SK-N-MC (cell line): ENCODE data around the gene ZBTB20.

Experiments
- EZH2 ChIP-seq: fragments of 200-600 bp; sonication (generic); IDR thresholded peaks from one replicate; pipeline ENCODE4 v1.6.1; 2017; ENCODE audit warnings: antibody characterized with exemption
- FOXP2 ChIP-seq: optimal IDR thresholded peaks from 2 replicates; pipeline ENCODE3; 2011; ENCODE audit warnings: mild to moderate bottlenecking, moderate library complexity; ENCODE audit not compliant: insufficient read depth; ENCODE audit errors: extremely low read length, control extremely low read depth

DNA sequence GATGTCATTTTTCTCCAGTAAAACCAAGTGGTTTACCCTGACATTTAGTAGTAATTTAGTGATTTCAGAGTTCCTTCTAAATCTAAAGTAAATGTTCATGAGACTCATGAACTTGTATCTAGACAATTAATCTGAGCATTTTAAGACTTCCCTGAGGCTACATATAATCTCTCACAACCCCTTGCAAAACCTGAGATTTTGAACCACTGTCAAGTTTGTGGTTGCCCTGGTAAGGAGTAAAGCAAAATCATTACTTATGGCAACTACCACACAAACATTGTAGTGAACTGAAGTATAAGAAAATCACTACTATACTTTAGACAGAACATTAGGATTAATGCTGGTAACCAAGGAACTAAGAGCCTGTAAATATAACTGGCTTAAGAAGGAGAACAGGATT is 483.1 kb downstream of the ZBTB20 start:
- no peak for TF ChIP-seq EZH2
- TF ChIP-seq FOXP2: no peak
